Right forelimb (tissue), 1 donor: ENCODE measurements around the gene GRPEL1.
"Not testable (repeated sequence)": the region's sequence is repeated elsewhere in the genome, so short reads cannot be mapped to it uniquely, and the experiment has no call there.

Experiments
- DNase-seq: peaks from one replicate; pipeline ENCODE4 v3.0.0-alpha.2; 2018

The GRPEL1 gene

DNA sequence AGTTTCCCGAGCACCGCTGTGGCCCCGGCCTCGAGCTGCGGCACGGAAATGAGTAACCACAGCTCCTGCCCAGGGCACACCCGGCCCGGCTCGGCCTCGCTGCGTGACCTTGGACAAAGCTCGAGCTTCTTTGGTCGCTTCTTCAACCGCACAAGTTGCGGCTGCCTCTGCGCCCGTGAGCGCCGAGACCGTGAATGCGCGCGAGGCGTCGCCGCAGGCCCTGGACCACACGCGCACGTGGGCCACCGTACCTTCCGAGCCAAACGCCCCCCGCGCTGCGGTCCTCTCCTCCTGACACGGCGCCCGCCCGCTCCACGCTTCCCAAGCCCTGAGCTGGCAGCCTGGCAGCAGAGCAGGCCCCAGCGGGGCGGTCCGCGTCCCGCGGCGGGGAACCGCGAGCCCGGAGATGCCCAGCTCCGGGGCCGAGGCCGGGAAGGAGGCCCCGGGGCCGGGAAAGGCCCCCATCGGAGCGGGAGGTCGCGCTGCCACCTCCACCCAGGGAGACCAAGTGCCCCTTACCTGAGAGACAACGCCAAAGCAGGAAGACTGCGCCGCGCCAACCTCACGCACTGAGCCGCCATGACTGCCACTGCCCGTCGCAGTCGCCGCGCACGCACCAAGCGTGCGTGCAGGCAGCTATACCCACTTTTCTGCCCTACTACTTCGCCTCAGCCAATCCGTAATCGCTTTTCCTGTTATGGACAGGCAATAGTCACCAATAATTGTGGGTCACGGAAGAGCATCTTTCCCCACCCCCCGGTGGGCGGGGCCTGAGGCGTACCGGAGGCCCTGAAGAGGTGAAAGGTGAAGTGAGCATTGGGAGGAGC, at the start of gene GRPEL1:
TSS of gene GRPEL1 (minus strand) at position 613 of the 827 bp plus-strand sequence. CDS start at position 581, 32 bp downstream.
- peak; percentile 100 for DNase-seq

GRCh38 chr4:7116705-7117104, 48.8 kb upstream of the GRPEL1 start:
- no peak for DNase-seq

DNA sequence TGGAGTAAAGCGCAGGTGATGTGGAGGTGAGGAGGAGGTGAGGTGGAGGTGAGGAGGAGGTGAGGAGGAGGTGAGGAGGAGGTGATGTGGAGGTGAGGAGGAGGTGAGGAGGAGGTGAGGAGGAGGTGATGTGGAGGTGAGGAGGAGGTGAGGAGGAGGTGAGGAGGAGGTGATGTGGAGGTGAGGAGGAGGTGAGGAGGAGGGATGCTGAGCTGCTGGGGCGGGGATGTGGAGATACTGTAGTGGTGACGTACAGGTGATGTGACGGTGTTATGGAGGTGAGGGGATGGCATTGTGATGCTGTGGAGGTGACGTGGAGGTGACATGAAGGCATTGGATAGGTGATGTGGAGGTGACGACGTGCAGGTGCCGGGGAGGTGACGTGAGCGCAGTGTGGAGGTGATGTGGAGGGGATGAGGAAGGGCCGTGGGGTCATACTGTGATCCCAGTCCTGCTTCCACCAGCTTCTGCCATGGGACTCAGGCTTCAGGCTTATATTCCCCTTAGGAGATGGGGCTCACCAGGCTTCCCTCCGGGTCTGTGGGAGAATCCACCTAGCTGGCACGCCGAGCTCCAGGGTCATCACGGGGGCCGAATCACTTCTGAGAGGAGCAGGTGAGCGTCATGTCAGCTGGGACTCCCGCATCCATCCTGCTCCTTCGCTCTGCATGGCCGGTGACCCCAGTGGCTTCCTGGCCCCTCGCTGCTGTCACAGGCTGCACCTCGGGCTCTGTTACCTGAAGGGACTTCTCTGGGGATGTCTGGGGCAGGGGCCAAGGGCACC, 47.9 kb upstream of the GRPEL1 start:
- no peak for DNase-seq

DNA sequence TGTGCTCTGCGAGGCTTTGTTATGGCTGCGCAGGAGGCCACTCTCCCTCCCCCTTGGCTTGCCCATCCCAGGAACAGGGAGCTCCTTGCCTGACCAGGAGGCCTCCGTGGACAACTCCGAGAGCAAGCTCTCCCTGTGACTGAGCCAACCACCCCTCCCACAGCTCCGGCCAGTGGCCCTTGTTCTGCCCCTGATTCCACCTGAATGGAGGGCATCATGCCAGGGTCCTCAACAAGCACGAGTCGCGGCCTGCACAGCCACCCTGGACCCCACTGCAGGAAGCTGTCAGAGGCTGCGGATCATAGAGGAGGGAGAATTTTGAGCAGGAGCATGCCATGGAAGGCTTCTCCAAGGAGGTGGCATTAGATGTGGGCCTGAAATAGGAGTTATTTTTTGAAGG, 44.8 kb upstream of the GRPEL1 start:
- no peak for DNase-seq

DNA sequence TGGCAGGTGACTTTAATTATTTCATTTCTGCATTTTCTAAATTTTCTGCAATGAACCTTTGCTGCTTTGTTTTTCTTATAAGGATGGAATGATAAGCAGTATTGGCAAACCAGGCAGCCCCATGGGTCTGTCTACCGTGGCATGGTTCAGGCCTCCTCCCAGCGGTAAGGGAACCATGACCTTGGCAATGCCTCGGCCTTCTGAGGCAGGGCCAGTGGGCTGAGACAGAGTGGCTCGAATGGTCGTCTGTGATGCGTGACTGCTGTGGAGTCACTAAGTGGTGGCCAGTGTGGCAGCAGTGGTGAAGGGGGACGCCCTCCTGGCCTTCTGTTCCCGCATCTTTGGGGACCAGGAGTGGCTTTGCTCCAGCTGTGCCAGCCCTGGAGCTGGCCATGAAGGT, 43.6 kb upstream of the GRPEL1 start:
- DNase-seq = no peak

- DNase-seq = no peak
Observed at GRCh38 chr4:7110546-7110945, 42.7 kb upstream of the GRPEL1 start.

DNA sequence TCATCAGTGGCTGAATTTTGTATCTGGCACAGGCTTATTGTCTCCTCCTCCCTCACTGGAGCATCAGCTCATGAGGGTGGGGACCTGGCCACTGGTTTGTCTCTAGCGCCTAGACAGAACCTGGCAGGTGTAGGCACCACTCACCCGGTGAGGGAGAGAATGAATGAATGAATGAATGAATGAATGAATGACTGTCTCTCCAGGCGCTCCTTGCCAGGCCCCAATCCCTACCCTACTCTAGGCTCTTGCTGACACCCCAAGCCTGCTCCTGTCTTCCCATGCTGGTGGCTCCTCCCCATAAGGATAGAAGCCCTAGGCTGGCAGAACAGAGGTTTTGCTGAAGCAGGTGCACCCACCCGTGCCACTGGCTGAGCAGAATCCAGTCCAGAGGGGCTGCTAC, 41.3 kb upstream of the GRPEL1 start:
- DNase-seq = no peak

GRCh38 chr4:7108660-7109059, 40.8 kb upstream of the GRPEL1 start:
- no peak for DNase-seq

GRCh38 chr4:7108046-7108625, 40.3 kb upstream of the GRPEL1 start:
- DNase-seq = no peak

DNA sequence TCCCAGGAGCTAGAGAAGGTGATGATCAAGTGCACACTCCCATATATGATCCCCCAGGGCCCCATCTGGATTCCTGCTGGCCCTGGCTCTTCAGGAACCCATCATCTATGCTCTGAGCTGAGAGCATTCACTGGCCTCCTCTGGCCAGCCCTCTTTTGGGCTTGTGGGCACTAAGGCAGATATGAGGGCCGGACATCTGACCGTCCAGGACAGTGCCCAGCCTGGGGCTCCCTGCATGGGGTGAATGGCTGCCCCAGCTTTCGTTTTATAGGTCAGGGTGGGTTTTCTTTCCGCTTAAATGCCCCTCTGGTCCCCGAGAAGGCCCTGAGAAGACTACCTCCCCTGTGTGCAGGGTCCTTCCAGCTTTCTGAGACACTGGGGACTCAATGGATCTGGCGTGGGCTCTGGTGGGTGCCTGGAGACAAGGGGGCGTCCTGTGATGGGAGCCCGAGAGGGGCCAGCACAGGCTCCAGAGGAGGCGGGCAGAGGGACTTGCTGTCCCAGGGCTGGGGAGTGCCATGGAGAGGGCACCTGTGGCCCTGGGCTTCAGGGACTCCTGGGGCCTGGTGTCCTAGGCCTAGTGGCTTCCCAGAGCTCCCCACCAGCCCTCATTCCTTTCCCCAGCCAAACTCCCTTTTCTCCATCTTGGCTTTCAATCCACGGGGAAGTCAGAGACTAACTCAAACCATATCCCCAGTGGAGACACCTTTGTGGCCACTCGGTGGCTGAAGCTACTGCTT, 39.5 kb upstream of the GRPEL1 start:
- DNase-seq = no peak

GRCh38 chr4:7105276-7105675, 37.4 kb upstream of the GRPEL1 start:
- no peak for DNase-seq

DNA sequence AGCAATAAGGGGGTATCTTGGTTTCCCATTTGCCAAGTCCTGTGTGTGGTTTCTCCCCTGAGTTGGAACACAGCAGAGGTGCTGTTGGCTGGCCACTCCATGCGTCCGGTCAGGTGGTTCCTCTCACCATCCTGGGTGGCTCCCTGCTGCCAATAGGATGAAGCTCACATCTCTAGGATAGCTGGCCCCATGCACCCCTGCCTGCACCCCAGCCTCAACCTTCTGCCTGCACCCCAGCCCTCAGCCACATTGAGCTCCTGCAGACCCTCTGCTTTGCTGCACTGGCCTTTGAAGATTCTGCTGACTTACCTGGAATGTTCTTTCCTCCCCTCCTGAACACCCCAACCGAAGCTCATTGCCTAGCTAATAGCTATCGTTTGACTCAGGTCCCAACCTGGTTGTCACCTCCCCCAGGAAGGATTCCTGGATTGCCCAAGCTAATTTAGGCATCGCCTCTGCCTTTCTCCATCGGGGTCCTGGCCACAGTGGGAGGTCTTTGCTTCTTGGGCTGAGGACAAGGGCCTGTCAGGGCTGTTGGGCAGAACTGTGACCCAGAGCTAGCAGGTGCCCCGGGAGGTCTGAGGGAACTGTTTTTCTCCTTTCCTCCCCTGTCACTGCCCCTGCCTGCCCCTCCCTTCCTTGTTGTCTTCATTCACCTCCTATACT, 36.6 kb upstream of the GRPEL1 start:
- DNase-seq = no peak

GRCh38 chr4:7103607-7104365, 35.9 kb upstream of the GRPEL1 start:
- peak; percentile 74 for DNase-seq

GRCh38 chr4:7103031-7103606, 35.3 kb upstream of the GRPEL1 start:
- DNase-seq = peak; percentile 83

DNA sequence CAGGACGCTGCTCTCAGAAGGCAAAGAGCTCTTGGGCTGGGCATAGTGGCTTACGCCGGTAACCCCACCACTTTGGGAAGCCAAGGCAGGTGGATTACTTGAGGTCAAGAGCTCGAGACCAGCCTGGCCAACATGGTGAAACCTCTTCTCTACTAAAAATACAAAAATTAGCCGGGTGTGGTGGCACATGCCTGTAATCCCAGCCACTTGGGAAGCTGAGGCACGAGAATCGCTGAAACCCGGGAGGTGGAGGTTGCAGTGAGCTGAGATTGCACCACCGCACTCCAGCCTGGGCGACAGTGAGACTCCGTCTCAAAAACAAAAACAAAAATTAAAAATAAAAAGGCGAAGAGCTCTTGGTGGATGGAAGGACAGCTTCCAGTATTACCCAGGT, 34.6 kb upstream of the GRPEL1 start:
- not testable (repeated sequence) for DNase-seq

DNA sequence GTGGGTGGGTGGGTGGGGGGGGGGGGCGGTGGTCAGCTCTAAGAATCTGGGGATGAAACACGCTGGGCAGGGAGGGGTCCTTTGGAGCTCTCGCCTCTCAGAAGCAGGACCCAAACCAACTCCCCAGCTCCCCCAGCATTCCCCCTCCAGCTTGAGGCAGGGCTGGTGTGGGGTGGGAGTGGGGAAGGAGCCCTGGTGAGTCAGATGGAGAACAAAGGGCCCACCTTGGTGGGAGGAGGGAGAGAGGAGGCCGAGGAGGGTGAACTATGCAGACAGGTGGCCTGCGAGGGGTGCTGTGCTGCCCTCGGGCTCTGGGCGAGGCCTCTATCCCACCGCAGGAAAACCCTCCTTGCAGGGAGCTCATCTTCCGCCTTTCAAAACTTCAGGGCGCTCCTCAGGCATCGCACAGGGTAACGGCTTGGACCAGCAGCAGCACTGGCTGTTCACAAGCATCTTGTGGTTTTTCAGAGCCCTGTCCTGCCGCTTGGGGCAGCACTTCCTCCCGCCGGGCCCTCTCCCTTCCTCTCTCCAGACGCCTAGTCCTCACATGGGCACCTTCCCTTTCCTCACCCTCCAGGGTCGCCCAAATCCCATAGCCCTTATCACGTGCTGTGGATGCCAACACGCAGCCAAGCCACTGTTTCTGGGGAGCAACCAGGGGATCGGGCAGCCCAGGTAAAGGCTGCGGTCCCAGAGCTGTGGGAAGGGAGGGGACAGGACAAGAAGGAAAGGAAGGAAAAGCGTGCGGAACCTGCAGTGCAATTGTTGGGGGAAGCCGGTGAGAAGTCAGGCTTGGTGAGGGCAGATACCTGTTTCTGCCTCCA, 34.0 kb upstream of the GRPEL1 start:
- no peak for DNase-seq

GRCh38 chr4:7096236-7096635, 28.4 kb upstream of the GRPEL1 start:
- no peak for DNase-seq

GRCh38 chr4:7095611-7096155, 27.8 kb upstream of the GRPEL1 start:
- DNase-seq = no peak

- DNase-seq = no peak
Observed at GRCh38 chr4:7094916-7095315, 27.1 kb upstream of the GRPEL1 start.

DNA sequence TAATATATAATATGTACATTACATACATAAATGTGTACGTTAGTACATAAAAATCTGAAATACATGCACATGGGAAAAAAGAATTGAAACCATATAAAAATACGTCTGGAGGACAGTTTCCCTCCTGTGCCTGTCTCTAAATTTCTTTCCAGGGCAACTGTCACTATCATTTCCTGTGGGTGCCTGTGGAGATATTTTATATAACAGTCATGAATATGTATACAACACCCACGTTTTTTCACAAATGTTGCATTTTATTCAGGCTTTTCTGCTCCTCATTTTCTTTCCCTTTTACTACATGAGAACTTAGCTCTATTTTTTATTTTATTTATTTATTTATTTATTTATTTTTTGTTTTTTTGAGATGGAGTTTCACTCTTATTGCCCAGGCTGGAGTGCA, 24.2 kb upstream of the GRPEL1 start:
- DNase-seq = no peak
